ENCODE measurements around the gene PLA2G3.

The PLA2G3 gene

GRCh38 chr22:31144223-31144622 is 3.9 kb upstream of the PLA2G3 start:
- no peak for DNase-seq (ENCODE audit: low spot score)

GRCh38 chr22:31143537-31143936 is 3.2 kb upstream of the PLA2G3 start:
- no peak for DNase-seq (ENCODE audit: low spot score)

GRCh38 chr22:31143038-31143437 is 2.7 kb upstream of the PLA2G3 start:
- DNase-seq (ENCODE audit: low spot score) = no peak

GRCh38 chr22:31142285-31142684 is 2.0 kb upstream of the PLA2G3 start:
- DNase-seq (ENCODE audit: low spot score) = no peak

GRCh38 chr22:31141551-31141950 is 1.2 kb upstream of the PLA2G3 start:
- DNase-seq (ENCODE audit: low spot score) = no peak

GRCh38 chr22:31140746-31141145 is 438 bp upstream of the PLA2G3 start:
- DNase-seq (ENCODE audit: low spot score) = no peak

GRCh38 chr22:31139066-31139465 is 1.2 kb downstream of the PLA2G3 start:
- no peak for DNase-seq (ENCODE audit: low spot score)

- no peak for DNase-seq (ENCODE audit: low spot score)
These were observed 2.2 kb downstream of the PLA2G3 start for GRCh38 chr22:31138126-31138525.

GRCh38 chr22:31137721-31138120 is 2.6 kb downstream of the PLA2G3 start:
- no peak for DNase-seq (ENCODE audit: low spot score)

- DNase-seq (ENCODE audit: low spot score) = no peak
These were observed 3.6 kb downstream of the PLA2G3 start for GRCh38 chr22:31136711-31137110.

- no peak for DNase-seq (ENCODE audit: low spot score)
These were observed 4.2 kb downstream of the PLA2G3 start for GRCh38 chr22:31136155-31136554.

GRCh38 chr22:31135706-31136105 is 4.6 kb downstream of the PLA2G3 start:
- no peak for DNase-seq (ENCODE audit: low spot score)

GRCh38 chr22:31134688-31135087 is 5.6 kb downstream of the PLA2G3 start:
- no peak for DNase-seq (ENCODE audit: low spot score)

- no peak for DNase-seq (ENCODE audit: low spot score)
These were observed 6.4 kb downstream of the PLA2G3 start for GRCh38 chr22:31133911-31134310.

- no peak for DNase-seq (ENCODE audit: low spot score)
These were observed 9.4 kb downstream of the PLA2G3 start for GRCh38 chr22:31130873-31131272.

- no peak for DNase-seq (ENCODE audit: low spot score)
These were observed 12.2 kb downstream of the PLA2G3 start for GRCh38 chr22:31128156-31128555.

- peak; percentile 50 for DNase-seq (ENCODE audit: low spot score)
These were observed 13.0 kb downstream of the PLA2G3 start for GRCh38 chr22:31127181-31127772.

- DNase-seq (ENCODE audit: low spot score) = no peak
These were observed 13.5 kb downstream of the PLA2G3 start for GRCh38 chr22:31126869-31127175.

GRCh38 chr22:31126128-31126868 is 14.0 kb downstream of the PLA2G3 start:
- DNase-seq (ENCODE audit: low spot score) = no peak

- no peak for DNase-seq (ENCODE audit: low spot score)
These were observed 14.7 kb downstream of the PLA2G3 start for GRCh38 chr22:31125521-31126117.

GRCh38 chr22:31124811-31125465 is 15.4 kb downstream of the PLA2G3 start:
- no peak for DNase-seq (ENCODE audit: low spot score)

GRCh38 chr22:31124290-31124689 is 16.0 kb downstream of the PLA2G3 start:
- DNase-seq (ENCODE audit: low spot score) = no peak

GRCh38 chr22:31123292-31123602 is 17.1 kb downstream of the PLA2G3 start:
- no peak for DNase-seq (ENCODE audit: low spot score)

Measured in iPS-NIHi11 (cell line).